Caco-2 (cell line): Measurements from ENCODE around the gene OLFML1. TPM values are rescaled to one million over a fixed set of nuclear protein-coding genes. Genes with fewer than 3 reads are reported as not detected.

Experiments used
- BruUV-seq: library from RNA; stranded (reverse); fragments of 400-500 nt; replicated peaks from 2 replicates; lab custom pipeline; 2021; lab: Mats Ljungman, UMichigan
- CTCF ChIA-PET: fragments of 300-600 bp; sonication (Branson Sonifier 250); formaldehyde crosslinking; loops from one replicate; lab custom pipeline; 2022; ENCODE audit warnings: antibody characterized with exemption; lab: Charles Lee
- POLR2A ChIA-PET: fragments of 300-600 bp; sonication (Branson Sonifier 250); formaldehyde crosslinking; loops from one replicate; lab custom pipeline; 2022; ENCODE audit warnings: antibody characterized with exemption; lab: Charles Lee
- DNase-seq, 2 experiments: peaks; one replicate each; pipeline versions ENCODE4 v3.0.0 to v3.0.0-alpha.2; 2020 to 2022
- H3K27me3 ChIP-seq: replicated peaks from 2 replicates; pipeline ENCODE4 v1.6.0; 2011; ENCODE audit warnings: low read length; ENCODE audit not compliant: control insufficient read depth, insufficient read depth
- H3K36me3 ChIP-seq: 2 replicates; pipeline ENCODE4 v1.5.1; 2011; ENCODE audit warnings: low read length; ENCODE audit not compliant: control insufficient read depth, insufficient read depth
- H3K4me1 ChIP-seq: fragments of 250-450 bp; sonication (Bioruptor Pico); 2 replicates; pipeline ENCODE4 v1.5.1; 2020; ENCODE audit warnings: mild to moderate bottlenecking
- H3K4me3 ChIP-seq: 2 replicates; pipeline ENCODE4 v1.5.1; 2011; ENCODE audit warnings: low read depth, mild to moderate bottlenecking, control low read depth, low read length
- H3K9me3 ChIP-seq: fragments of 250-450 bp; sonication (Bioruptor Pico); 2 replicates; pipeline ENCODE4 v1.5.1; 2020; ENCODE audit warnings: mild to moderate bottlenecking, moderate library complexity
- H3K27ac Mint-ChIP-seq: one replicate; pipeline ENCODE4 v1.8.0; 2022; ENCODE audit warnings: mixed read lengths; ENCODE audit not compliant: unreplicated experiment
- H3K27me3 Mint-ChIP-seq: one replicate; pipeline ENCODE4 v1.8.0; 2022; ENCODE audit warnings: mixed read lengths; ENCODE audit not compliant: insufficient read depth, unreplicated experiment
- H3K36me3 Mint-ChIP-seq: one replicate; pipeline ENCODE4 v1.8.0; 2022; ENCODE audit warnings: mild to moderate bottlenecking, mixed read lengths; ENCODE audit not compliant: insufficient read depth, unreplicated experiment
- H3K4me1 Mint-ChIP-seq: one replicate; pipeline ENCODE4 v1.8.0; 2022; ENCODE audit warnings: low read depth, mixed read lengths; ENCODE audit not compliant: unreplicated experiment
- H3K4me3 Mint-ChIP-seq: one replicate; pipeline ENCODE4 v1.8.0; 2022; ENCODE audit warnings: mild to moderate bottlenecking, moderate library complexity, mixed read lengths; ENCODE audit not compliant: unreplicated experiment
- H3K9me3 Mint-ChIP-seq: one replicate; pipeline ENCODE4 v1.8.0; 2022; ENCODE audit warnings: mixed read lengths; ENCODE audit not compliant: unreplicated experiment
- CTCF ChIP-seq, 2 experiments: fragments of 200-600 bp in 1 of 2; IDR thresholded peaks; 1 replicate in 1 of 2; 2 replicates in 1 of 2; pipeline versions ENCODE4 v1.5.1 to v1.8.0; 2011 to 2022; ENCODE audit warnings: antibody characterized with exemption in 1 of 2, control low read depth in 1 of 2, inconsistent platforms in 1 of 2, low read depth in 1 of 2, low read length in 1 of 2, mild to moderate bottlenecking in 1 of 2, moderate library complexity in 1 of 2; ENCODE audit not compliant: insufficient read depth in 1 of 2, severe bottlenecking in 1 of 2, unreplicated experiment in 1 of 2
- intact Hi-C: fragments of 100-400 bp; cut with micrococcal nuclease; formaldehyde crosslinking; loops from one replicate; pipeline ENCODE4 v1.10.0; 2022; ENCODE audit not compliant: unreplicated experiment
- total RNA-seq: library from RNA; stranded (reverse); gene quantifications from 2 replicates; pipeline ENCODE4 v1.2.3, GENCODE V29; 2022

Gene OLFML1
- total RNA-seq, 1 experiment from 2014 or later: 1.8 TPM

- H3K9me3 Mint-ChIP-seq: no peaks in the 10 kb centered on the region
- no peaks in the 10 kb centered on the region for H3K36me3 Mint-ChIP-seq
- Histone ChIP-seq H3K27me3 (no peaks in the 10 kb centered on the region), H3K4me3 (no peak overlapping the region), H3K4me1 (peaks cover 25% of the 10 kb centered on the region), H3K9me3 (no peaks in the 10 kb centered on the region), H3K36me3 (no peaks in the 10 kb centered on the region)
- no peak for TF ChIP-seq CTCF (IDR thresholded peaks at IDR 0.05; ENCODE audit: insufficient read depth in 1 of 2, low read depth in 1 of 2, low read length in 1 of 2, severe bottlenecking in 1 of 2, unreplicated experiment in 1 of 2)
- intact Hi-C loops: loop anchor here (5.0 kb wide), 1 partner anchor 448 kb away; no protein-coding TSS in a partner anchor
- BruUV-seq: no TSS peak
- H3K4me3 Mint-ChIP-seq: no peak overlapping the region
- H3K27me3 Mint-ChIP-seq: no peaks in the 10 kb centered on the region
- no peak for DNase-seq
- CTCF ChIA-PET: no interaction called here
- POLR2A ChIA-PET: no interaction called here
- peaks cover 46% of the 10 kb centered on the region for H3K4me1 Mint-ChIP-seq
- no peak overlapping the region for H3K27ac Mint-ChIP-seq
Measured at GRCh38 chr11:7545611-7546010, 60.3 kb downstream of the OLFML1 start.

- H3K36me3 ChIP-seq: no peaks in the 10 kb centered on the region
- TF ChIP-seq CTCF (IDR thresholded peaks at IDR 0.05; ENCODE audit: insufficient read depth in 1 of 2, low read depth in 1 of 2, low read length in 1 of 2, severe bottlenecking in 1 of 2, unreplicated experiment in 1 of 2): no peak
- peaks cover 22% of the 10 kb centered on the region for H3K4me1 ChIP-seq
- H3K36me3 Mint-ChIP-seq: no peaks in the 10 kb centered on the region
- ChIA-PET CTCF (no interaction called here), POLR2A (no interaction called here)
- no peak overlapping the region for H3K4me3 Mint-ChIP-seq
- no peaks in the 10 kb centered on the region for H3K9me3 ChIP-seq
- DNase-seq: no peak
- no peak overlapping the region for H3K4me3 ChIP-seq
- H3K27ac Mint-ChIP-seq: no peak overlapping the region
- no peaks in the 10 kb centered on the region for H3K9me3 Mint-ChIP-seq
- H3K4me1 Mint-ChIP-seq: peaks cover 38% of the 10 kb centered on the region
- no TSS peak for BruUV-seq
- H3K27me3 Mint-ChIP-seq: no peaks in the 10 kb centered on the region
- no peaks in the 10 kb centered on the region for H3K27me3 ChIP-seq
- intact Hi-C loops: loop anchor here (5.0 kb wide), 1 partner anchor 449 kb away; no protein-coding TSS in a partner anchor
Measured at GRCh38 chr11:7546324-7546791, 61.1 kb downstream of the OLFML1 start.

GRCh38 chr11:7547687-7548086 lies 62.4 kb downstream of the OLFML1 start:
- H3K36me3 ChIP-seq: no peaks in the 10 kb centered on the region
- no peaks in the 10 kb centered on the region for H3K27me3 ChIP-seq
- intact Hi-C loops: loop anchor here (5.0 kb wide), 1 partner anchor 450 kb away; no protein-coding TSS in a partner anchor
- CTCF ChIA-PET: no interaction called here
- POLR2A ChIA-PET: no interaction called here
- no peak overlapping the region for H3K4me3 ChIP-seq
- Mint-ChIP-seq H3K9me3 (no peaks in the 10 kb centered on the region), H3K27me3 (no peaks in the 10 kb centered on the region), H3K4me1 (peaks cover 25% of the 10 kb centered on the region), H3K36me3 (no peaks in the 10 kb centered on the region), H3K27ac (peak overlapping the region; percentile 39), H3K4me3 (no peak overlapping the region)
- no peaks in the 10 kb centered on the region for H3K9me3 ChIP-seq
- H3K4me1 ChIP-seq: peaks cover 22% of the 10 kb centered on the region
- DNase-seq: no peak
- no peak for TF ChIP-seq CTCF (IDR thresholded peaks at IDR 0.05; ENCODE audit: insufficient read depth in 1 of 2, low read depth in 1 of 2, low read length in 1 of 2, severe bottlenecking in 1 of 2, unreplicated experiment in 1 of 2)
- BruUV-seq: no TSS peak
